Peyer's patch (tissue), 4 donors: ENCODE measurements around the gene GNAQ.

ENCODE experiments used
- POLR2A ChIP-seq, 2 donors: fragments of 450-650 bp; IDR thresholded peaks; one replicate each; pipeline ENCODE4 v1.5.1; 2017; ENCODE audit warnings: antibody characterized with exemption in 2 of 2, mild to moderate bottlenecking in 2 of 2, moderate library complexity in 2 of 2
- TF ChIP-seq, protein P1 (sequence below), 6 experiments: fragments of 450-650 bp in 4 of 6; fragments of 200-600 bp in 2 of 6; sonication (generic) in 1 of 6; IDR thresholded peaks; one replicate each; pipeline ENCODE4 v1.5.1; 2017 to 2019; ENCODE audit warnings: antibody characterized with exemption in 6 of 6, mild to moderate bottlenecking in 3 of 6, moderate library complexity in 1 of 6

DNA sequence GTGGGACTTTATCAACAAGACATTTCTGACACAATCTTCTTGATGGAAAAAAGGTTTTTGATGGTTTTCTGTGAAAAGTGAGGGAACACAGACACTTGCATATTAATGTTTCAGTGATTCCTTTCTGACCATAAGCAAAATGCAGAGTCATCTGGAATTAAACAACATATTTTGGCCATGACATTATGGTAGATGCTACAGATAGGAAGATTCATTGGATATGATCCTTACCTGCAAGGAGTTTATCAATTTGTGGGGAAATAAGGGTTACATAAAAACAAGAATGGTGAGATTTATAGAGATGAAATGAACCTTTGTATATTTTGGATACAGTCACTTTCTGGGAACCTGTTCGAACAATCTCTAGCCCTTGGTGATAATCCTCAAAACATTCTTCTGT, 228.2 kb downstream of the GNAQ start:
- no peak for TF ChIP-seq POLR2A (IDR thresholded peaks at IDR 0.05)
- TF ChIP-seq, protein P1, sequence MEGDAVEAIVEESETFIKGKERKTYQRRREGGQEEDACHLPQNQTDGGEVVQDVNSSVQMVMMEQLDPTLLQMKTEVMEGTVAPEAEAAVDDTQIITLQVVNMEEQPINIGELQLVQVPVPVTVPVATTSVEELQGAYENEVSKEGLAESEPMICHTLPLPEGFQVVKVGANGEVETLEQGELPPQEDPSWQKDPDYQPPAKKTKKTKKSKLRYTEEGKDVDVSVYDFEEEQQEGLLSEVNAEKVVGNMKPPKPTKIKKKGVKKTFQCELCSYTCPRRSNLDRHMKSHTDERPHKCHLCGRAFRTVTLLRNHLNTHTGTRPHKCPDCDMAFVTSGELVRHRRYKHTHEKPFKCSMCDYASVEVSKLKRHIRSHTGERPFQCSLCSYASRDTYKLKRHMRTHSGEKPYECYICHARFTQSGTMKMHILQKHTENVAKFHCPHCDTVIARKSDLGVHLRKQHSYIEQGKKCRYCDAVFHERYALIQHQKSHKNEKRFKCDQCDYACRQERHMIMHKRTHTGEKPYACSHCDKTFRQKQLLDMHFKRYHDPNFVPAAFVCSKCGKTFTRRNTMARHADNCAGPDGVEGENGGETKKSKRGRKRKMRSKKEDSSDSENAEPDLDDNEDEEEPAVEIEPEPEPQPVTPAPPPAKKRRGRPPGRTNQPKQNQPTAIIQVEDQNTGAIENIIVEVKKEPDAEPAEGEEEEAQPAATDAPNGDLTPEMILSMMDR (IDR thresholded peaks at IDR 0.05): no peak
